ENCODE results near the gene MYCBP2.

MYCBP2 gene

DNA sequence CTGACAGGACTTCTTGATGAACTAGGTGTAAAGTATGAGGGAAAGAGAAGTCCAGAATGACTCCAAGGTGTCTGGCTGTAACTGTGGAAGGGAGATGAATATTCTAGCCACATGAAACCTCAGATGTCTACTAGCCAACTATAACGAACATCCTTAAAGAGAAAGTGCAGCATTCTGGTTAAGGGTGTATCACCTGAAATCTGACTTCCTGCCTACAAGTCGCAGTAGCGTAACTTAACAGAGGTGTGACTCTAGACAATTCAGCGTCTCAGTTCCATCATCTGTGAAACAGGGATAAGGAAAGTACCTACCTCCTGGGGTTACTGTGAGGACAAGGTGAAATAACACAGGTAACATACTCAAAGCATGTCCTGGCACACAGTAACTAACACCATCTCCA lies 154.2 kb downstream of the MYCBP2 start:
- no peaks in the 10 kb centered on the region for H3K27me3 Mint-ChIP-seq
- peaks cover 72% of the 10 kb centered on the region for H3K36me3 Mint-ChIP-seq (ENCODE audit: low read depth)
- no peak overlapping the region for H3K4me3 Mint-ChIP-seq
- no peaks in the 10 kb centered on the region for H3K9me3 Mint-ChIP-seq
- H3K4me1 Mint-ChIP-seq (ENCODE audit: low read depth): no peaks in the 10 kb centered on the region
- no peak overlapping the region for H3K27ac Mint-ChIP-seq

DNA sequence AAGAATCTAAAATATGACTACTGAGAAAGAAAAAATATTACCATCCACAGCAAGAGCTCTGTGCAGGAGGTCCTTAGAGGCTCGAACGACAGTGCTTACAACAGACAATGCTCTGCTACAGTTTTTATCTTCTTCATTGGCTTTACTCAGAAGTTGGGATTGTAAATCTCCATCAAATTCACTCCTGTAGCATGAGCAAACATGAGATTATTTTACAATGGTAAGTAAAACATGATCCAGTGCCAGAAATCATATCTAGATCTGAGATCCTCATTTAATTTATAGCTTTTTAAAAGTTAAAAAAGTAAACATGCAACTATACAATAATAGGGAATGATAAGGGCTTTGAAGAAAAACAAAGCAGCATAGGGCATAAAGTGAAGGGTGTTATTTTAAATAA lies 155.4 kb downstream of the MYCBP2 start:
- no peaks in the 10 kb centered on the region for H3K4me1 Mint-ChIP-seq (ENCODE audit: low read depth)
- H3K27me3 Mint-ChIP-seq: no peaks in the 10 kb centered on the region
- H3K4me3 Mint-ChIP-seq: no peak overlapping the region
- H3K36me3 Mint-ChIP-seq (ENCODE audit: low read depth): peaks cover 74% of the 10 kb centered on the region
- no peak overlapping the region for H3K27ac Mint-ChIP-seq
- H3K9me3 Mint-ChIP-seq: no peaks in the 10 kb centered on the region

DNA sequence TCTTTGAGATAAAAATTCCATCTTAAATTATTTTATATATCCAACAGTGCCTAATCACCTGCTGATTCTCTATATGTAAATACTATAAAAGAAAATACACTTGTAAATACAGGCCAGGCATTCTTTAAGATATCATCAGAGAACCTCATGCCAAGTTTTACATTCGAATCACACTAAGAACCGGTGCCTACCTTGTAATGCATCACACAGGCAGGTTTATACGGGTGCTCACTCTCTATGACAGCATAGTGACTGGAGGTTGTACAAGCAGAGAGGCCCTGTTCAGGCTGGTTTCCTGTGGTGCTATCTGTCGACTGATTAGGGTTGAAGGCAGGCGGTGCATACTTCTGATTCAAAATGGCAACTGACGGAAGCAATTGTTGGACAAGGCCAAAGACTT lies 158.7 kb downstream of the MYCBP2 start:
- no peaks in the 10 kb centered on the region for H3K4me1 Mint-ChIP-seq (ENCODE audit: low read depth)
- peaks cover 87% of the 10 kb centered on the region for H3K36me3 Mint-ChIP-seq (ENCODE audit: low read depth)
- no peak overlapping the region for H3K4me3 Mint-ChIP-seq
- no peak overlapping the region for H3K27ac Mint-ChIP-seq
- no peaks in the 10 kb centered on the region for H3K27me3 Mint-ChIP-seq
- H3K9me3 Mint-ChIP-seq: no peaks in the 10 kb centered on the region

DNA sequence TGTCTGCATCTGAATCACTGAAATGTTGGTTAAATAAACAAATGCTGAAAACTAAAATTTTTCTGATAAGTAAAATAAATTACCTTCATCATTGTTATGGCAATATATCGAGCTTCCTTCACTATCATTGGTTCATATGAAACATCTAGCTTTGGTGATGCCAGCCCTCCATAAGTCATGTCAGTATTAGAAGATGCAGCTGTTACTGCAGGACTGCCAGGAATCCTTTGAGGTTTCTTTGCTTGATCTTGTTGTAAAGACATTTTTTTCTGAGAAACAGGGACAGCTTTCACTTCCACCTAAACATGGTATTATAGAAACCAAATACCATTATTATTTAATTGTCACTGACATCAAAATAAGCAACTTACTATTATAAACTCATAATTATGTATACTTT lies 176.2 kb downstream of the MYCBP2 start:
- Mint-ChIP-seq H3K4me1 (ENCODE audit: low read depth) (no peaks in the 10 kb centered on the region), H3K27ac (no peak overlapping the region), H3K27me3 (no peaks in the 10 kb centered on the region), H3K9me3 (no peaks in the 10 kb centered on the region), H3K4me3 (no peak overlapping the region), H3K36me3 (ENCODE audit: low read depth) (peaks cover 56% of the 10 kb centered on the region)

DNA sequence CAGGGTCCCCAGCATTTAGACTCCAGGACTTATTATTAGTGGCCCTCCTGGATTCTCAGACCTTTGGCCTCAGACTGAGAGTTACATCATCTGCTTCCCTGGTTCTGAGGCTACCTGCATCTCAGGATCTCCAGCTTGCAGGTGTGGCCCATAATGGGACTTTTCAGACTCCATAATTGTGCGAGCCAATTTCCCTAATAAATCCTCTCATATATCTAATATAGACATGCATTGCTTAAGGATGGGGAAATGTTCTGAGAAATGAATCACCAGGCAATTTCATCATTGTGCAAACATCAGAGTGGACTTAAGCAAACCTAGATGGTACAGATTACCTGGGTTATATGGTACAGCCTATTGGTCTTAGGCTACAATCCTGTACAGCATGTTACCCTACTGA lies 183.5 kb downstream of the MYCBP2 start:
- no peak overlapping the region for H3K27ac Mint-ChIP-seq
- no peak overlapping the region for H3K4me3 Mint-ChIP-seq
- no peaks in the 10 kb centered on the region for H3K9me3 Mint-ChIP-seq
- no peaks in the 10 kb centered on the region for H3K4me1 Mint-ChIP-seq (ENCODE audit: low read depth)
- no peaks in the 10 kb centered on the region for H3K27me3 Mint-ChIP-seq
- peaks cover 72% of the 10 kb centered on the region for H3K36me3 Mint-ChIP-seq (ENCODE audit: low read depth)

GRCh38 chr13:77139306-77139705 lies 187.6 kb downstream of the MYCBP2 start:
- peaks cover 78% of the 10 kb centered on the region for H3K36me3 Mint-ChIP-seq (ENCODE audit: low read depth)
- H3K4me1 Mint-ChIP-seq (ENCODE audit: low read depth): no peaks in the 10 kb centered on the region
- H3K27me3 Mint-ChIP-seq: no peaks in the 10 kb centered on the region
- H3K4me3 Mint-ChIP-seq: no peak overlapping the region
- no peak overlapping the region for H3K27ac Mint-ChIP-seq
- H3K9me3 Mint-ChIP-seq: no peaks in the 10 kb centered on the region

GRCh38 chr13:77138813-77139212 lies 188.1 kb downstream of the MYCBP2 start:
- Mint-ChIP-seq H3K36me3 (ENCODE audit: low read depth) (peaks cover 77% of the 10 kb centered on the region), H3K4me3 (no peak overlapping the region), H3K27me3 (no peaks in the 10 kb centered on the region), H3K9me3 (no peaks in the 10 kb centered on the region), H3K27ac (no peak overlapping the region), H3K4me1 (ENCODE audit: low read depth) (no peaks in the 10 kb centered on the region)

DNA sequence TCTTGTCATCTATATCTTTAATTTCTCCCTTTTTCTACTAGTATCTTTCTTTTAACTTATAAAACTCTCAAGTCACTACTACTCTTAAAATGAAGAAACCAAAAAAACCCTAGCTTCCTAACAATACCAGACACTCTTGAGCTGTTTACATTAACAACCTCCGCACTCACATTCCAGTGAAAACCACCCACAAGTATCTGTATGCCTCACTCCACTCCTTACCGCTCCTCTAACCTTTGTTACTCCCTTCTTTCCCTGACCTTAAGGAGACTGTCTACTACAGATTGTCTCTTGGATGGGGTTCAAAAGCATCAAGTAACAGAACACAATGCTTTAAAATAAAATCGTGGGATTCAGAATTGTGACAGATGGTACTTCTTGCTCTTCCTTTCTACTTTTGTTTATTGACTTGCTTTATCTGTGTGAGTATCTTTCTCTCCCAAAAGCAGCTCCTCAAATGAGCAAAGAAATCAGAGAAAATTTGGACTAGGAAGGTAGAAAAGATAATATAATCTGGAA lies 189.9 kb downstream of the MYCBP2 start:
- peaks cover 79% of the 10 kb centered on the region for H3K36me3 Mint-ChIP-seq (ENCODE audit: low read depth)
- H3K9me3 Mint-ChIP-seq: no peaks in the 10 kb centered on the region
- no peaks in the 10 kb centered on the region for H3K4me1 Mint-ChIP-seq (ENCODE audit: low read depth)
- no peak overlapping the region for H3K4me3 Mint-ChIP-seq
- H3K27me3 Mint-ChIP-seq: no peaks in the 10 kb centered on the region
- H3K27ac Mint-ChIP-seq: peak overlapping the region; percentile 3

DNA sequence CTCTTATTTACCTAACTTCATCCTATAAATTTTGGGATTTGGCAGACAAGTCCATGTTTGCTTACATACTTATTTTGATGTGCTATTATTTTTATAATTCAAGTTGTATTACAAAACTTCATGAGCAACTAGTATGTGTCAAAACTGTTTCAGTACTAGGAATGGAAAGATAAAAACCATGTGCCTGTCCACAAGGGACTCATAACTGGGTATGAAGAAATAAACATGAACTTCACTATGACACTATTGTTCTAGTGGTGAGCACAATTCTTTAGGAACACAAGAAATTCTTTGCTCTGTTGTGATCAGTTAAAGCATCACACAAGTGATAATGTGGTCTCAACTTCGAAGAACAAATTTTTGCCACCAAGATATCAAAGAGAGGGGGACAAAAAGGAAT lies 202.5 kb downstream of the MYCBP2 start:
- Mint-ChIP-seq H3K9me3 (no peaks in the 10 kb centered on the region), H3K27ac (no peak overlapping the region), H3K36me3 (ENCODE audit: low read depth) (peaks cover 50% of the 10 kb centered on the region), H3K4me3 (no peak overlapping the region), H3K4me1 (ENCODE audit: low read depth) (no peaks in the 10 kb centered on the region), H3K27me3 (no peaks in the 10 kb centered on the region)

DNA sequence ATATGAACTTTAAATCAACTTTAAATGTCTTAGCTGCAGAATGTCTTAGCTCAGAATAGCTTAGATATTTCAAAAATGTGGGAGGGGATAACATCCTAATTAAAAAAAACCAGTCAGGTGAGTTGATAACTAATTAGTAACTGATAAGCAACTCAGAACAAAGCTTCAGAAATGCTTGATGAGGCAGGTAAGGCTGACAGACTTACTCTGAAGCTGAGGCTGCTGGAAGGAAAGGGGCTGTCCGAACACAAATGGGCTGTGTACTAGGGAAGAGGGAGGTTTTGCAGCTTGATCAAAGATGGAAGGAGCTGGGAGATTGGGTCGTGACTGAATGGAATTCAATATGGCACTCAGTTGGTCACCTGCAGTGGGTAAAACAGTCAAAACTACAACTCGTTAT lies 208.8 kb downstream of the MYCBP2 start:
- no peaks in the 10 kb centered on the region for H3K4me1 Mint-ChIP-seq (ENCODE audit: low read depth)
- no peaks in the 10 kb centered on the region for H3K27me3 Mint-ChIP-seq
- no peak overlapping the region for H3K4me3 Mint-ChIP-seq
- H3K9me3 Mint-ChIP-seq: peaks cover 2% of the 10 kb centered on the region
- H3K36me3 Mint-ChIP-seq (ENCODE audit: low read depth): peaks cover 74% of the 10 kb centered on the region
- no peak overlapping the region for H3K27ac Mint-ChIP-seq

- Mint-ChIP-seq H3K36me3 (ENCODE audit: low read depth) (peaks cover 89% of the 10 kb centered on the region), H3K4me3 (no peak overlapping the region), H3K27ac (no peak overlapping the region), H3K4me1 (ENCODE audit: low read depth) (no peaks in the 10 kb centered on the region), H3K27me3 (no peaks in the 10 kb centered on the region), H3K9me3 (peaks cover 22% of the 10 kb centered on the region)
Observed at GRCh38 chr13:77114271-77114670, 212.6 kb downstream of the MYCBP2 start.

GRCh38 chr13:77113496-77113895 lies 213.4 kb downstream of the MYCBP2 start:
- Mint-ChIP-seq H3K4me3 (no peak overlapping the region), H3K4me1 (ENCODE audit: low read depth) (no peaks in the 10 kb centered on the region), H3K27ac (no peak overlapping the region), H3K9me3 (peaks cover 22% of the 10 kb centered on the region), H3K36me3 (ENCODE audit: low read depth) (peaks cover 84% of the 10 kb centered on the region), H3K27me3 (no peaks in the 10 kb centered on the region)

GRCh38 chr13:77105051-77105450 lies 221.8 kb downstream of the MYCBP2 start:
- Mint-ChIP-seq H3K27ac (no peak overlapping the region), H3K27me3 (no peaks in the 10 kb centered on the region), H3K36me3 (ENCODE audit: low read depth) (peaks cover 31% of the 10 kb centered on the region)

GRCh38 chr13:77099415-77099814 lies 227.5 kb downstream of the MYCBP2 start:
- H3K4me1 Mint-ChIP-seq (ENCODE audit: low read depth): no peaks in the 10 kb centered on the region
- H3K9me3 Mint-ChIP-seq: no peaks in the 10 kb centered on the region
- H3K4me3 Mint-ChIP-seq: no peak overlapping the region
- no peak overlapping the region for H3K27ac Mint-ChIP-seq
- no peaks in the 10 kb centered on the region for H3K27me3 Mint-ChIP-seq
- H3K36me3 Mint-ChIP-seq (ENCODE audit: low read depth): peaks cover 45% of the 10 kb centered on the region

More at GRCh38 chr13:77105051-77105450, 221.8 kb downstream of the MYCBP2 start:
- H3K4me3 Mint-ChIP-seq: no peak overlapping the region
- no peaks in the 10 kb centered on the region for H3K9me3 Mint-ChIP-seq
- H3K4me1 Mint-ChIP-seq (ENCODE audit: low read depth): no peaks in the 10 kb centered on the region

GRCh38 chr13:77095288-77095687 lies 231.6 kb downstream of the MYCBP2 start:
- no peak overlapping the region for H3K4me3 Mint-ChIP-seq
- no peaks in the 10 kb centered on the region for H3K9me3 Mint-ChIP-seq
- H3K4me1 Mint-ChIP-seq (ENCODE audit: low read depth): no peaks in the 10 kb centered on the region
- no peaks in the 10 kb centered on the region for H3K27me3 Mint-ChIP-seq
- peaks cover 80% of the 10 kb centered on the region for H3K36me3 Mint-ChIP-seq (ENCODE audit: low read depth)
- no peak overlapping the region for H3K27ac Mint-ChIP-seq

DNA sequence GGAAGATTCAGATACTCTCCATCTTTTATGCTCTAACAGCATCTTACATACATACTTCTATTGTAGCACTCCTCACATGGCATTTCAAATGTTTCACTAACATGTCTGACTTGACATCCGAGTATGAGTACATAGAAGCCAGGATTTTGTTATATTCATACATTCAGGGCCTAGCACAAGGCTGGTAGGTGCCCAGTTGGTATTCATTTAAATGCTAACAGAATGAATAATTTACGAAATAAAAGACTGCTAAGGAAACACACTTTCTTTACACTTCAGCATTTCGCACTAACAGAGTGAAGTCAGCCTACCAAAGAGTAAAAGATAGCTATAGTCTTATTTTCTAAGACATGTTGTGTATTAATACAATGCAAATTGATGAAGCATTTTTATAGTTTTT lies 232.1 kb downstream of the MYCBP2 start:
- Mint-ChIP-seq H3K27me3 (no peaks in the 10 kb centered on the region), H3K4me1 (ENCODE audit: low read depth) (no peaks in the 10 kb centered on the region), H3K27ac (no peak overlapping the region), H3K9me3 (no peaks in the 10 kb centered on the region), H3K36me3 (ENCODE audit: low read depth) (peaks cover 79% of the 10 kb centered on the region), H3K4me3 (no peak overlapping the region)
